Stimulated activated CD4-positive, alpha-beta T cell treated with anti-CD3 and anti-CD28 coated beads, Interleukin-4, amount 100 ng/mL, for 24 hours (primary cell): ENCODE measurements around the gene GRB10.
"Not testable (repeated sequence)": the region's sequence is repeated elsewhere in the genome, so short reads cannot be mapped to it uniquely, and the experiment has no call there.

Source experiments
- DNase-seq: peaks from one replicate; pipeline ENCODE4 v3.0.0-alpha.2; 2020

Gene GRB10

DNA sequence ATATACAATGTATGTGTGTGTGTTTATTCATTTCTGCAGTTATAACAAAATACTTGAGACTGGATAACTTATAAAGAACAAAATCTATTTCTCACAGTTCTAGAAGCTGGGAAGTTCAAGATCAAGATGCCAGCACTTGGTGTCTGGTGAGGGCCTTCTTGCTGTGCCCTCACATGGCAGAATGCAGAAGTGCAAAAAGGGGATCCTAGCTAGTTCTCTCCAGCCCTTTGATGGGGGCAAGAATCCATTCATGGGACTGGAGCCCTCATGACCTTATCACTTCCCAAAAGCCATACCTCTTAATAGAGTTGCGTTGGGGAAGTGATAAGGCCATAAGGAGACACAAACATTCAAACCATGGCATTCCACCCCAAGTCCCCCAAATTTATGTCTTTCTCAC, 8.4 kb downstream of the GRB10 start:
- no peak for DNase-seq

DNA sequence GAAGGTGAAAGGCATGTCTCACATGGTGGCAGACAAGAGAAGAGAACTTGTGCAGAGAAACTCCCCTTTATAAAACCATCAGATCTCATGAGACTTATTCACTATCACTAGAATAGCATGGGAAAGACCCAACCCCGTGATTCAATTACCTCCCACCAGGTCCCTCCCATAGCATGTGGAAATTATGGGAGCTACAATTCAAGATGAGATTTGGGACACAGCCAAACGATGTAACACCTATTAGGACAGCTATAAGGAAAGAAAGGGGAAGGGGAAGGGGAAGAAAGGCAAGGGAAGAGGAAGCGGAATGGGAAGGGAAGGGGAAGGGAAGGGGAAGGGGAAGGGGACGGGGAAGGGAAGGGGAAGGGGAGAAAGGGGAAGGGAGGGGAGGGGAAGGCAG, 9.6 kb downstream of the GRB10 start:
- DNase-seq = not testable (repeated sequence)

GRCh38 chr7:50771120-50772002, 11.3 kb downstream of the GRB10 start:
- no peak for DNase-seq

- DNase-seq = no peak
These were observed 13.9 kb downstream of the GRB10 start for GRCh38 chr7:50768485-50769474.

GRCh38 chr7:50766849-50767207, 15.9 kb downstream of the GRB10 start:
- no peak for DNase-seq

DNA sequence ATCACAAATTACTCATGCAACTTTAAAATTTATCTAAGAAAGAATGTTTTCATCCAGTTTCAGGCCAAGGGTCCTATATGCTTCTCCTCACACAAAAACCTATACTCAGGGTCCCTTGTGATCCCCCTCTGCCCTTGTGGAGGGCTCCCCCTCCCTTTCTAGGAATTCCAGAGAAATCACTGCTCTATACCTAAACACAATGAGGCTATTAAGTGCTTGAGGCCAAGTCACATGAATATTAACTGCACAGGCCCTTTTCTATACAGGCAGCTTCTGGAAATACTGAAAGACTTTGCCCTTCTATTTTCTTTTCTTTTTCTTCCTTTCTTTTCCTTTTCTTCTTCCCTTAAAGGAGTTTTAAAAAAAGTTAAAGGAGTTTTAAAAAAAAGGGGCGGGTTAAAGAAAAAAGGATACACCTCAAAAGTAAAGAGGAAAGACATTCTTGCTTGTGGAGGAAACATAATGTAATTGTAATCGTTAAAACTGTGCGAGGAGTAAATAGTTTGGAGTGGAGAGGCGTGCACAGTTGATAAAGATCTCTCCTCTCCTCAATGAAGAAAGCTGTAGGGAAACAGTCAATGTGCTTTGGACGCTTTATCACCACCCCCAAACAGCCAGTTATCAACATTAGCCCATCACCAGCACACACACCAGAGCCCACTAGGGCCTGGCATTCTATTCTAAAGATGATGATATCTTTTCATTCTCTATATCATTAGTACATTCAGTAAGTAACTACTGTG, 16.4 kb downstream of the GRB10 start:
- DNase-seq = no peak

DNA sequence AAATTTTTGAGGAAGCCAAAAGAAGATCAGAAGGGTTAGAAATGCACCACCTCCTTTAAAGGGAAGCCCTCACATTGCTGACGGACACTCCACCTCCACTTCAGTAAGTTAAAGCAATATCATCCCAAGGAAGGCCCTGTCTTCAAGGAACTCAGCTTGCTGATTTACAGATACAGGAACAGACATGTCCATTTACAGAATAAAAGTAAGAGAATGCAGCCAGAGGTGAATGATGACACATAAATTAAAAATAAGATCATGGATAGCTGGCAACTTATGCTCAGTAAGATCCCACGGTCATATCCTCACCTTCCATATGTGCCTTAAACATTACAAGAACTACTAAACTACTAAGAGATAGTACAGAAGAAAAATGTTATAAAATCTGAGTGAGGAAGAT, 20.4 kb downstream of the GRB10 start:
- no peak for DNase-seq

DNA sequence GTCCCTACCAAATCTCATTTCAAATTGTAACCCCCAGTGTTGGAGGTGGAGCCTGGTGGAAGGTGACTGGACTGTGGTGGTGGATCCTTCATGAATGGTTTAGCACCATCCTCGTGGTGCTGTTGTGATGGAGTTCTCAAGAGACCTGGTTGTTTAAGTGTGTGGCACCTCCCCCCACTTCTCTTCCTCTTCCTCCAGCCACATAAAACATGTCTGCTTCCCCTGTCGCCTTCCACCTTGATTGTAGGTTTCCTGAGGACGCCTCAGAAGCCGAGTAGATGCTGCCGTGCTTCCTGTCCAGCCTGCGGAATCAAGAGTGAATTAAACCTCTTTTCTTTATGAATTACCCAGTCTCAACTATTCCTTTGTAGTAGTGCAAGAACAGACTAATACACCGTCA, 21.0 kb downstream of the GRB10 start:
- DNase-seq = no peak

- DNase-seq = no peak
These were observed 24.8 kb downstream of the GRB10 start for GRCh38 chr7:50757703-50758390.

- no peak for DNase-seq
These were observed 26.5 kb downstream of the GRB10 start for GRCh38 chr7:50756180-50756579.

- DNase-seq = no peak
These were observed 28.0 kb downstream of the GRB10 start for GRCh38 chr7:50754684-50755083.

- DNase-seq = no peak
These were observed 28.5 kb downstream of the GRB10 start for GRCh38 chr7:50754241-50754640.

- DNase-seq = no peak
These were observed 30.3 kb downstream of the GRB10 start for GRCh38 chr7:50752422-50752821.

DNA sequence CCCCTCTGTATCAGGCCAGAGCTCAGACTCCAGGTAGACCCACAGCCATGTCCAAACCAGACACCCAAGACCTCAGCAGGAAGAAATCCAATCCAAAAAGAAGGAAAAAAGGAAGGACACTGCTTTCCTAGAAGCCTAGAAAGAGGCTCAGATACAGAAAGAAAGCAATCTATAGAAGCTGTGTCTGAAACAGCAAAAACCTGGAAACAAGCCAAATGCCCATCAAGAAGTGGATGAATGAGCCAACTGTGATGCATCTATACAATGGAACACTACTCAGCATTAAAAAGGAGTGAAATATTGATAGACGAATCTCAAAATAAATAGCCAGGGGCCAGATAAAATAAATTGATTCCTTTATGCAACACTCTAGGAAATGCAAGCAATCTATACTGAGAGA, 31.6 kb downstream of the GRB10 start:
- DNase-seq = no peak

GRCh38 chr7:50749896-50750295, 32.8 kb downstream of the GRB10 start:
- DNase-seq = no peak

GRCh38 chr7:50748472-50748871, 34.2 kb downstream of the GRB10 start:
- no peak for DNase-seq

DNA sequence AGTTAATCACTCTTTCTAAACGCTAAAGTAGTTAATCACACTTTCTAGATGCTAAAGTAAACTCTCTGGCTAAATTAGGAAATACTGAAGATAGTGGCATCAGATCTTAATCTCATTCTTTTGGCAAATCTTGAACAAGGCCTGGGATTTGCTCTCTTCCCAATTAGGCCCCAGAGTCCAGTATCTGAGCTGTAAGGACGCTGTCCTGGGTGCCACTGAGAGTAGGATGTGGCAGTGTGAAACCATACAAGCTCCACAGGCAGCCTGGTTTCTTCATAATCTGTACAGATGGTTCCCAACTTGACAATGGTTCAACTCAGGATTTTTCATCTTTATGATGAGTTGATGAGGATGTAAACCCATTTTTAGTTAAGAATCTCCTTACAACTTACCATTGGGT, 36.9 kb downstream of the GRB10 start:
- DNase-seq = no peak

- DNase-seq = no peak
These were observed 37.4 kb downstream of the GRB10 start for GRCh38 chr7:50745336-50745735.

DNA sequence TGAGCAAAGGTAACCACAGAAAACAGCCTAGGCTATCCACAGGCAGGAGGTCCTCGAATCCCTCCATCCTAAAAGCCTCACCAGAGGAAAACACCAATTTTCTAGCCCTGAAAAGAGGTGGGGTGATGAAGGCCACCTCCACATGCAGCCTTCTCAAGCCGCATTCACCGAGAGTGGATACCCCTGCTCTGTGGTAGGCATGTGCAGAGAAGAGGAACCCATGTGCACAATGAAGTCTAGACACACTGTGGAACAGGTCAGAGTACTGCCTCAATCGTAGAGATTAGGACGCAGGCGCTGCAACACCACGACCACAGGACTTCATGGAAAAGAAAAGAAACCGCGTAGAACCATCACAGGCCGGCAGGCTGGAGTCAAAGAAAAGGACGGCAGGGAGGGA, 38.8 kb downstream of the GRB10 start:
- DNase-seq = no peak

DNA sequence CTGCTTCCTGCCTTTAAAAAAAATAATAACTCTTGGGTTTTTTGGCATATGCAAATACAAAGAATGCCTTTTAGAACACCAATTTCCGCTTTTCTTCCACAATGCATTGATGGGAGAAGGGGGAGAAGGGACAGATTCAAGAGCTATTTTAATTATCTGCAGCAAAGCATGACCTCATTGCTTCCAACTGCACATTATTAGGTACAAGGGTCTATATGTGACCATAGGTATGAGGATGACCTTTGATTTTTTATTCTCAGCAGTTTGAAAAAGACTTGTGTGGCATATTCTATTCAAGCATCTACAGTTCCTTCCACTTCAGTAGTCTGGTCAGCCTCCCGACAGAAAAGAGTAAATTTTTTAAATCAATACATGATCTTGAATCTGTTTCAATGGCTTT, 39.7 kb downstream of the GRB10 start:
- no peak for DNase-seq

GRCh38 chr7:50742401-50742800, 40.3 kb downstream of the GRB10 start:
- DNase-seq = no peak

GRCh38 chr7:50739744-50740435, 42.8 kb downstream of the GRB10 start:
- peak; percentile 51 for DNase-seq
